GM12873 (cell line): ENCODE results near the gene TBATA.

Experiments
- TF ChIP-seq, protein P1 (sequence below): IDR thresholded peaks from 2 replicates; pipeline ENCODE4 v1.5.1; 2012; ENCODE audit warnings: low read depth, mild to moderate bottlenecking, moderate library complexity, low read length, control low read depth; ENCODE audit not compliant: insufficient read depth; ENCODE audit errors: missing control alignments

Gene TBATA

DNA sequence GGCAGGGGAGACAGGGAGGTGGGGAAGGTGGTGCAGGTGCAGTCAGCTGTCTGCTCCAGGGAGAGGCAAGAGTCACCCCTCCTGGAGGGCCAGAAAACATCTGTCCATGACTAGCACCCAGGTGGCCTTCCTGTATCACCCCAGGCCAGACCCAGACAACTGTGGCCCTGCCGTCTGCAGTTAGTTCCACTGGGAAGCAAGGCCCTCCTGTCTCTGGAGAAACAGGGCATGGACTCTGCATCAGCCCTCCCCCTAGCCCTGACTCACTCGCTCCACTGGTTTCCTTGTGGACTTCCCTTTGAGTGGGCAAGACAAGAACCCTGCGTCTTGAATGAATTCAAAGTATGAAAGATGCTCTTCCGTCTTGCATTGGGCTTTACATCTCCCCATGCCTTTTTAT, 12.6 kb downstream of the TBATA start:
- TF ChIP-seq, protein P1, sequence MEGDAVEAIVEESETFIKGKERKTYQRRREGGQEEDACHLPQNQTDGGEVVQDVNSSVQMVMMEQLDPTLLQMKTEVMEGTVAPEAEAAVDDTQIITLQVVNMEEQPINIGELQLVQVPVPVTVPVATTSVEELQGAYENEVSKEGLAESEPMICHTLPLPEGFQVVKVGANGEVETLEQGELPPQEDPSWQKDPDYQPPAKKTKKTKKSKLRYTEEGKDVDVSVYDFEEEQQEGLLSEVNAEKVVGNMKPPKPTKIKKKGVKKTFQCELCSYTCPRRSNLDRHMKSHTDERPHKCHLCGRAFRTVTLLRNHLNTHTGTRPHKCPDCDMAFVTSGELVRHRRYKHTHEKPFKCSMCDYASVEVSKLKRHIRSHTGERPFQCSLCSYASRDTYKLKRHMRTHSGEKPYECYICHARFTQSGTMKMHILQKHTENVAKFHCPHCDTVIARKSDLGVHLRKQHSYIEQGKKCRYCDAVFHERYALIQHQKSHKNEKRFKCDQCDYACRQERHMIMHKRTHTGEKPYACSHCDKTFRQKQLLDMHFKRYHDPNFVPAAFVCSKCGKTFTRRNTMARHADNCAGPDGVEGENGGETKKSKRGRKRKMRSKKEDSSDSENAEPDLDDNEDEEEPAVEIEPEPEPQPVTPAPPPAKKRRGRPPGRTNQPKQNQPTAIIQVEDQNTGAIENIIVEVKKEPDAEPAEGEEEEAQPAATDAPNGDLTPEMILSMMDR = no peak

DNA sequence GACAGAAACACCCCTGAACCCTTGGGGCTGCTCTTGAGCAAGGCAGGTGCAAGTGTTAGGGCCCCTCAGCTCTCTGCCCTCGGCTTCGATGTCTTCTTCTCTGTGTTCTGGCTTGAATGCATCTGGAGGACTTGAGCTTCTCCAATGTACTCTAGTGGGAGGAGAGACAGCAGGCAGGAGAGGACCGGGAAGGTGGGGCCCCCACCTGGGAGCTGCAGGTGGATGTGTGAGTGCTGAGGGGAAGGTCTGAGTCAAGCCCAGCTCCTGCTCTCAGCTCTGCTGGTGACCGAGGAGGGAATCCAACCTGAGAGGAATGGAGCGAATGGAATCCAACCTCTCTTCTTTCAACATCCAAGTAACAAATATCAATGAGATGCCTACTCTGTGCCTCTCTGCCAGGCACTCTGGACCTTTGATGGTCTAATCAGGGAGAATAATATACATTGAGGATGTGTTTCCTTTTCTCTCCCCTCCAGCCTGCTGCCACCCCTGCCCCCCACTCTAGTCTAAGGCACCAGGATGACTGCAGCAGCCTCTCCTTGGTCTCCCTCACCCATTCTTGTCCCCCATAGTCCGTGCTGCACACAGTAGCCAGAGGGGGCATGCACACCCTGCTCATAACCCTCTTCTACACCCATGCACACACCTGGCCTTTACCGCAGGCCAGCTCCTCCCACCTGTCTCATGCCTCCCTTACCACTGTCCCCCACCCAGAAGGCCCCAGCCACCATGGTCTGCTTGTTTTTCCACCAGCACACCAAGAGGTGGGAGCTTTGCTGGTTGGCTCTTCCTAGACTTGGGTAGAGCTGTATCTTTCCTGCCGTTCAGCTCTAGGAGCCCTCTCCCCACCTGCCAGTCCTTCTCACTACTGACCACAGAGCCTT, 13.6 kb downstream of the TBATA start:
- TF ChIP-seq, protein P1 = no peak

DNA sequence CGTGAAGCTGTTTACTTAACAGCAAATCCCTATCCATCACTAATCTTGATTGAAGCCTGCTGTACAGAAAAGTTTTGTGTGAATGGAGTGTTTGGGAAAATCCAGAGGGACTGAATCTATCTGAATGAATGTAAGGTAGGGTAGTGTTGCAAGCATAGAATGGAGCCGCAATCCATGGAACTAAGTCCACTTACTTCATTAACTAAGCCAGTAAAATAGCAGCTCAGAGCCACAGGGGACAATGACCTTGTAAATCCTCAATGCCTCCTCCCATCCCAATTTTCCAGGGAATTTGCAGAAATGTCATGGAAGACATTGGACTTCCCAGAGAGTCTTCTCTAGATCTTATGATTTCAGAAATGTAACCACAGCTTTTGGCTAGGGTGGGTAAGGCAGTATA, 15.2 kb downstream of the TBATA start:
- TF ChIP-seq, protein P1 = no peak

DNA sequence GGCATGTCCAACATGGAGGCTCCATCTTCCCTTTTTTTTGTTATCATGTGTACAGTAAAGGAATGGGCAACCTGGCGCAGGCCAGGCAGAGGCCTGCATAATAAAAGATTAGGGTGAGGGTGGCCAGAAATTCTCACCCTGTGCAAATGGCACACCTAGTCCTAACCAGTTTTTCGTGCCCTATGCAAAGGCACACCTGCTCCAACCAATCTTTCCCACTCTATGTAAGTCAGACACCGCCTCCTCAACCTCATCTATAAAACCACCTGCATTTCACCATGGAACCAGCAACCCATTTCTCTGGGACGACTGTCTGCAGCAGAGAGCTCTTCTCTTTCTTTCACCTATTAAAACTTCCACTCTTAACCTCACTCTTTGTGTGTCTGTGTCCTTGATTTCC, 16.1 kb downstream of the TBATA start:
- TF ChIP-seq, protein P1 = no peak

DNA sequence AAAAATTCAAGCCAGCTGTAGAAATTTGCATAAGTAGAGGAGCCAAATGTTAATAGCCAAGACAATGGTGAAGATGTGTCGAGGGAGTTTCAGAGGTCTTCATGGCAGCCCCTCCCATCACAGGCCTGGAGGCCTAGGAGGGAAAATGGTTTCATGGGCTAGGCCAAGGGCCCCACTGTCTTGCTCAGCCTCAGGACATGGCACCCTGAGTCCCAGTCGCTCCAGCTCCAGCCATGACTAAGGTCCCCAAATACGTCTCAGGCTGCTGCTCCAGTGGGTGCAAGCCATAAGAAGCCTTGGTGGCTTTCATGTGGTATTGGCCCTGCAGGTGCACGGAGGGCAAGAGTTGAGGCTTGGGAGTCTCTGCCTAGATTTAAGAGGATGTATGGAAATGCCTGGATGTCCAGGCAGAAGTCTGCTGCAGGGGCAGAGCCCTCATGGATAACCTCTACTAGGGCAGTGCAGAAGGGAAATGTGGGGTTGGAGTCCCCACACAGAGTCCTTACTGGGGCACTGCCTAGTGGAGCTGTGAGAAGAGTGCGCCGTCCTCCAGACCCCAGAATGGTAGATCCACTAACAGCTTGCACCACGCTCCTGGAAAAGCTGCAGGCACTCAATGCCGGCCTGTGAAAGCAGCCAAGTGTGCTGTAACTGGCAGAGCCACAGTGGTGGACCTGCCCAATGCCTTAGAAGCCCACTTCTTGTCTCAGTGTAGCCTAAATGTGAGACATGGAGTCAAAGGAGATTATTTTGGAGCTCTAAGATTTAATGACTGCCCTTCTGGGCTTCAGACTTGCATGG, 19.2 kb downstream of the TBATA start:
- TF ChIP-seq, protein P1 = no peak

DNA sequence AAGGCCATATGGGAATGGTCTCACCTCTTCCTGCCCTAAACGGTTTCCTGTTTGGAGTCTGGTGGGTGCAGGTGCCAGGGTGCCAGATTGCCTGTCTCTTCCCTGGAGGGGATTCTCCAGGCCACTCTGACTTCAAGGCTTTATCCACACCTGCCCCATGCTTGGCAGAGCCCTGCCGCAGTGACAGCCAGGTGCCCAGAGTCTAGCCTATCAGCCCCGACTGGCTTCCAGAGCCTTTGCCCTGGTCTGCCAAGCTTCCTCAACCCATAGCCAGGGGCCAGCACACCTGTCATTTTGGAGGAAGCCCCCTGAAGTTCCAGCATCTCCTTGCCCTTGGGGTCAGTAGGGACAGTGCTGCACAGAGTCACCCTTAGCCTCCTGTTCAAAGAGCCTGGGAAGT, 21.6 kb downstream of the TBATA start:
- TF ChIP-seq, protein P1 = no peak
